Endothelial cell of umbilical vein (primary cell): ENCODE data around the gene CD34. TPM values are rescaled to one million over a fixed set of nuclear protein-coding genes. Genes with fewer than 3 reads are reported as not detected.

ENCODE experiments used
- BruUV-seq: library from RNA; stranded (reverse); fragments of 400-500 nt; replicated peaks from 2 replicates; lab custom pipeline; 2021; lab: Mats Ljungman, UMichigan
- CTCF ChIA-PET: fragments of 300-600, 350-600 bp; sonication (Branson Sonifier 250); formaldehyde crosslinking; loops from one replicate; lab custom pipeline; 2021; ENCODE audit warnings: antibody characterized with exemption, inconsistent platforms; lab: Charles Lee
- POLR2A ChIA-PET: fragments of 300-600, 350-600 bp; sonication (Branson Sonifier 250); formaldehyde crosslinking; loops from one replicate; lab custom pipeline; 2021; ENCODE audit warnings: antibody characterized with exemption, inconsistent platforms; lab: Charles Lee
- DNase-seq: peaks from one replicate; pipeline ENCODE4 v3.0.0-alpha.2; 2011; ENCODE audit warnings: low read depth, low spot score
- FAIRE-seq: peaks from 2 replicates; lab custom pipeline; 2011; peaks lifted over from hg19 to GRCh38; lab: Jason Lieb, UNC
- H2AFZ ChIP-seq: 2 replicates; pipeline ENCODE4 v1.6.0; 2012; ENCODE audit warnings: low read depth, low read length, control low read depth, inconsistent platforms
- H3K27ac ChIP-seq: 2 replicates; pipeline ENCODE4 v1.5.1; 2011; ENCODE audit warnings: low read depth, mild to moderate bottlenecking, control low read depth, low read length, moderate library complexity; ENCODE audit not compliant: insufficient read depth
- H3K27me3 ChIP-seq, 2 experiments: 2 replicates each; pipeline versions ENCODE4 v1.6.0 to v1.6.1; 2011; ENCODE audit warnings: low read length in 2 of 2, mixed read lengths in 1 of 2; ENCODE audit not compliant: control insufficient read depth in 2 of 2, insufficient read depth in 2 of 2
- H3K36me3 ChIP-seq, 2 experiments: 2 replicates in 1 of 2; 3 replicates in 1 of 2; pipeline ENCODE4 v1.5.1; 2011; ENCODE audit warnings: low read length in 2 of 2, mild to moderate bottlenecking in 1 of 2, moderate library complexity in 1 of 2; ENCODE audit not compliant: control insufficient read depth in 2 of 2, insufficient read depth in 2 of 2; ENCODE audit errors: extremely low read depth in 1 of 2
- H3K4me1 ChIP-seq: 3 replicates; pipeline ENCODE4 v1.5.1; 2011; ENCODE audit warnings: mild to moderate bottlenecking, low read length; ENCODE audit not compliant: control insufficient read depth, insufficient read depth; ENCODE audit errors: extremely low read depth
- H3K4me2 ChIP-seq: 2 replicates; pipeline ENCODE4 v1.6.1; 2011; ENCODE audit warnings: low read length, control low read depth, mixed read lengths; ENCODE audit not compliant: insufficient read depth
- H3K4me3 ChIP-seq, 3 experiments: fragments of 200-600 bp in 1 of 3; sonication (generic), shearing (Covaris generic) in 1 of 3; replicated peaks in 1 of 3; 2 replicates each; pipeline ENCODE4 v1.5.1; 2011 to 2016; ENCODE audit warnings: control low read depth in 3 of 3, low read length in 3 of 3, mild to moderate bottlenecking in 2 of 3, inconsistent platforms in 1 of 3, low read depth in 1 of 3, moderate library complexity in 1 of 3; ENCODE audit not compliant: insufficient read depth in 1 of 3
- H3K79me2 ChIP-seq: 2 replicates; pipeline ENCODE4 v1.6.0; 2012; ENCODE audit warnings: low read length, inconsistent platforms; ENCODE audit not compliant: control insufficient read depth, insufficient read depth
- H3K9ac ChIP-seq: replicated peaks from 2 replicates; pipeline ENCODE3; 2011; ENCODE audit warnings: low read length, control low read depth; ENCODE audit not compliant: insufficient read depth; ENCODE audit errors: extremely low read depth
- H3K9me1 ChIP-seq: replicated peaks from 3 replicates; pipeline ENCODE4 v1.6.0; 2011; ENCODE audit warnings: mild to moderate bottlenecking, low read length; ENCODE audit not compliant: control insufficient read depth, insufficient read depth; ENCODE audit errors: extremely low read depth
- H3K9me3 ChIP-seq: replicated peaks from 2 replicates; pipeline ENCODE4 v1.5.1; 2012; ENCODE audit warnings: low read length, inconsistent platforms; ENCODE audit not compliant: control insufficient read depth, insufficient read depth
- H4K20me1 ChIP-seq: replicated peaks from 2 replicates; pipeline ENCODE3; 2011; ENCODE audit warnings: mild to moderate bottlenecking, low read length; ENCODE audit not compliant: control insufficient read depth, insufficient read depth; ENCODE audit errors: extremely low read depth
- EZH2 ChIP-seq: IDR thresholded peaks from 2 replicates; pipeline ENCODE4 v1.6.1; 2012; ENCODE audit warnings: borderline replicate concordance, low read depth, mild to moderate bottlenecking, moderate library complexity, low read length, inconsistent platforms; ENCODE audit not compliant: severe bottlenecking
- FOS ChIP-seq: IDR thresholded peaks from 2 replicates; pipeline ENCODE4 v1.6.1; 2011; ENCODE audit warnings: mild to moderate bottlenecking, low read length, moderate library complexity, borderline replicate concordance; ENCODE audit not compliant: insufficient read depth
- GATA2 ChIP-seq: IDR thresholded peaks from 2 replicates; pipeline ENCODE4 v1.7.0; 2011; ENCODE audit warnings: low read depth, mild to moderate bottlenecking, moderate library complexity, mixed read lengths, low read length; ENCODE audit not compliant: insufficient read length, insufficient read depth
- JUN ChIP-seq: IDR thresholded peaks from 2 replicates; pipeline ENCODE4 v1.6.1; 2011; ENCODE audit warnings: borderline replicate concordance, low read depth; ENCODE audit not compliant: insufficient read length, insufficient read depth
- MAX ChIP-seq: IDR thresholded peaks from 2 replicates; pipeline ENCODE4 v1.6.1; 2011; ENCODE audit not compliant: insufficient read depth, insufficient read length
- MYC ChIP-seq: IDR thresholded peaks from one replicate; pipeline ENCODE4 v1.6.1; 2011; ENCODE audit warnings: mild to moderate bottlenecking, low read depth, low read length
- POLR2A ChIP-seq: IDR thresholded peaks from 2 replicates; pipeline ENCODE4 v1.6.1; 2012; ENCODE audit warnings: low read depth, mild to moderate bottlenecking, control low read depth, low read length
- dilution Hi-C: fragments of 300-500 bp; cut with MboI; formaldehyde crosslinking; loops from one replicate; pipeline ENCODE4 v1.15.0; 2019; ENCODE audit warnings: low sequenced_read_pairs; ENCODE audit not compliant: extremely low pct_ligation_motif_present
- intact Hi-C: fragments of 100-400 bp; cut with micrococcal nuclease; formaldehyde crosslinking; loops from one replicate; pipeline ENCODE4 v1.10.0; 2022
- polyA plus RNA-seq, 4 experiments: library from polyadenylated mRNA; depleted of rRNA in 3 of 4; stranded (reverse) in 3 of 4; unstranded in 1 of 4; fragments of >200 nt; gene quantifications; 2 replicates each; pipeline versions ENCODE4 v1.2.1 to v1.2.3, GENCODE V29; 2011 to 2012; ENCODE audit warnings: missing spikeins in 1 of 4
- total RNA-seq: library from RNA; stranded (reverse); gene quantifications from 2 replicates; pipeline ENCODE4 v1.2.3, GENCODE V29; 2021

CD34 gene
- total and polyA plus RNA-seq, 2 donors (not counting 3 experiments of a cell fraction or from before 2014, with no cell fraction given), result 102 to 174 TPM

GRCh38 chr1:207841293-207841692 is 69.6 kb downstream of the CD34 start:
- TF ChIP-seq EZH2, result no peak
- Histone ChIP-seq H3K4me2 (no peak overlapping the region), H3K36me3 (peaks cover 4 to 9% of the 10 kb centered on the region in 2 experiments), H3K79me2 (peaks cover 80% of the 10 kb centered on the region), H3K27ac (no peak overlapping the region), H4K20me1 (no peaks in the 10 kb centered on the region), H3K27me3 (no peaks in the 10 kb centered on the region), H3K9me1 (no peaks in the 10 kb centered on the region), H3K4me3 (no peak overlapping the region), H3K9ac (no peak overlapping the region), H3K9me3 (no peaks in the 10 kb centered on the region), H3K4me1 (peaks cover 2% of the 10 kb centered on the region), H2AFZ (no peak overlapping the region)
- BruUV-seq, result no TSS peak
- dilution Hi-C loops (no loop called here), intact Hi-C loops (no loop called here)
- FAIRE-seq (no peak), DNase-seq (no peak)
- CTCF ChIA-PET, result interaction anchor here (0.7 to 21.9 kb wide), 4 partner anchors 11 to 28 kb away, joined by 4 to 634 read pairs (median 11); no protein-coding TSS in a partner anchor
- POLR2A ChIA-PET, result interaction anchor here (0.5 kb wide), 2 partner anchors 11 to 21 kb away, joined by 3 to 6 read pairs; no protein-coding TSS in a partner anchor

- Histone ChIP-seq H3K4me3 (no peak overlapping the region), H3K9me3 (no peaks in the 10 kb centered on the region), H3K36me3 (peaks cover 4 to 9% of the 10 kb centered on the region in 2 experiments), H3K27me3 (no peaks in the 10 kb centered on the region), H2AFZ (no peak overlapping the region), H3K27ac (no peak overlapping the region), H3K4me1 (no peaks in the 10 kb centered on the region), H3K9ac (no peak overlapping the region), H4K20me1 (no peaks in the 10 kb centered on the region), H3K4me2 (no peak overlapping the region), H3K9me1 (no peaks in the 10 kb centered on the region), H3K79me2 (peaks cover 71% of the 10 kb centered on the region)
- ChIA-PET CTCF (interaction anchor here (0.7 to 21.9 kb wide), 4 partner anchors 11 to 123 kb away, joined by 3 to 634 read pairs (median 4); no protein-coding TSS in a partner anchor), POLR2A (no interaction called here)
- FAIRE-seq, result no peak
- DNase-seq, result no peak
- intact Hi-C loops (no loop called here), dilution Hi-C loops (no loop called here)
- no TSS peak for BruUV-seq
- TF ChIP-seq MYC, result no peak
- no peak for TF ChIP-seq JUN
- TF ChIP-seq POLR2A, result no peak
- TF ChIP-seq MAX, result no peak
- TF ChIP-seq GATA2, result no peak
- no peak for TF ChIP-seq FOS
Measured at GRCh38 chr1:207840380-207840779, 70.5 kb downstream of the CD34 start.
